ENCODE results near the gene LGI1. TPM values are rescaled to one million over a fixed set of nuclear protein-coding genes. Genes with fewer than 3 reads are reported as not detected.

LGI1 gene
- total RNA-seq, 1 experiment from 2014 or later, result 1.2 TPM

- Histone ChIP-seq H3K23me2 (ENCODE audit: insufficient read length, low read depth, low read length, poor library complexity, severe bottlenecking) (no peaks in the 10 kb centered on the region), H4K8ac (replicated peaks; ENCODE audit: insufficient read length, low read depth, low read length) (no peak overlapping the region), H3K79me2 (ENCODE audit: insufficient read depth, low read length) (no peaks in the 10 kb centered on the region), H2BK5ac (ENCODE audit: insufficient read length, low read length) (no peak overlapping the region), H3K23ac (ENCODE audit: insufficient read length, low read depth, low read length) (no peak overlapping the region), H3K56ac (ENCODE audit: insufficient read length, low read depth, low read length) (no peak overlapping the region), H4K20me1 (ENCODE audit: control insufficient read depth, insufficient read depth, insufficient read length) (no peaks in the 10 kb centered on the region), H4K5ac (ENCODE audit: insufficient read length, low read depth, low read length) (no peak overlapping the region), H3K4me1 (ENCODE audit: insufficient read depth, low read length) (no peaks in the 10 kb centered on the region), H2AFZ (ENCODE audit: low read length) (no peak overlapping the region), H2BK120ac (ENCODE audit: low read depth, low read length, poor library complexity, severe bottlenecking) (no peak overlapping the region), H3K27me3 (ENCODE audit: insufficient read depth, low read length) (peaks cover 79% of the 10 kb centered on the region), H3T11ph (ENCODE audit: low read length) (no peak overlapping the region), H2BK15ac (ENCODE audit: low read depth, low read length) (no peak overlapping the region), H3K79me1 (ENCODE audit: insufficient read depth, low read depth, low read length, poor library complexity, severe bottlenecking) (no peaks in the 10 kb centered on the region), H3K27ac (ENCODE audit: insufficient read length, low read depth, low read length) (no peak overlapping the region), H3K9me3 (ENCODE audit: control insufficient read depth, low read depth, low read length) (no peaks in the 10 kb centered on the region), H2BK12ac (ENCODE audit: insufficient read length, low read depth, low read length) (no peak overlapping the region), H3K18ac (ENCODE audit: insufficient read length, low read depth, low read length) (no peak overlapping the region), H3K9ac (ENCODE audit: extremely low read depth, insufficient read length, low read length) (no peak overlapping the region), H3K4me2 (ENCODE audit: insufficient read depth, insufficient read length, low read length) (no peak overlapping the region), H2AK5ac (ENCODE audit: insufficient read length, low read length) (no peak overlapping the region), H3K4ac (ENCODE audit: low read depth, low read length) (no peak overlapping the region), H3K14ac (ENCODE audit: insufficient read depth, low read length) (no peak overlapping the region), H4K91ac (ENCODE audit: insufficient read length, low read depth, low read length) (no peak overlapping the region), H2BK20ac (ENCODE audit: low read depth, low read length, poor library complexity, severe bottlenecking) (no peak overlapping the region)
- H3K9me3 Mint-ChIP-seq, result peaks cover 13 to 34% of the 10 kb centered on the region in 2 experiments
- peak; percentile 74 for DNase-seq
- peaks cover 7 to 9% (median 9%) of the 10 kb centered on the region in 3 experiments; a peak in 5 of 7 replicates for H3K36me3 Mint-ChIP-seq (ENCODE audit: insufficient read depth in 1 of 3, low read depth in 3 of 3)
- H3K4me1 Mint-ChIP-seq, result peaks cover 9% of the 10 kb centered on the region in 2 experiments
- H3K27me3 Mint-ChIP-seq (ENCODE audit: low read depth), result peaks cover 99% of the 10 kb centered on the region
- no peak overlapping the region for H3K27ac Mint-ChIP-seq
- WGBS (ENCODE audit: extremely low coverage, insufficient read length, low lambda C conversion rate), result no CpG with 5 or more reads among the region's 3 CpGs
- no peak overlapping the region; a peak in 1 of 5 replicates for H3K4me3 Mint-ChIP-seq
- TF ChIP-seq CTCF (conservative IDR thresholded peaks at IDR 0.05), result no peak
Observed at GRCh38 chr10:93841961-93842360, 84.2 kb downstream of the LGI1 start.
